ENCODE results near the gene COL26A1.

Gene COL26A1

GRCh38 chr7:101576998-101577397 is 214.3 kb downstream of the COL26A1 start:
- no peak for DNase-seq (ENCODE audit: low read depth)

GRCh38 chr7:101578552-101578951 is 215.9 kb downstream of the COL26A1 start:
- no peak for DNase-seq (ENCODE audit: low read depth)

DNA sequence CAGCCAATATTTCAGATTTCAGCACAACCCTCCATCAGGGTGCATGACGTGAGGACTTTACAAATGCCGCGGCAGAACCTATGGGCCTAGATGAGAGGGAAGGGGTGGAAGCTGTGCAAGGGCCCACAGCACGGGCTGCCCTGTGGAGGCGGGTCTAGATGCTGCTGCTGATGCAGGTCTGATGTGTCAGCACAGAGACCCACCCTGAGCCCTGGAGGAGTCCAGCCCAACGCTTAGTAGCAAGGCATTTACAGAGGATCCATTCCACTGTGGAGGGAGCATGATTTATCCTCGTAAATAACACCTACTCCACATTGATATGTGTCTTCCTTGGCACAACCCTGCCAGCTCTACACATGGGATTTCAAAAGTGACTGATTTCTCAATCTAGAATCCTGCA is 217.9 kb downstream of the COL26A1 start:
- no peak for DNase-seq (ENCODE audit: low read depth)

DNA sequence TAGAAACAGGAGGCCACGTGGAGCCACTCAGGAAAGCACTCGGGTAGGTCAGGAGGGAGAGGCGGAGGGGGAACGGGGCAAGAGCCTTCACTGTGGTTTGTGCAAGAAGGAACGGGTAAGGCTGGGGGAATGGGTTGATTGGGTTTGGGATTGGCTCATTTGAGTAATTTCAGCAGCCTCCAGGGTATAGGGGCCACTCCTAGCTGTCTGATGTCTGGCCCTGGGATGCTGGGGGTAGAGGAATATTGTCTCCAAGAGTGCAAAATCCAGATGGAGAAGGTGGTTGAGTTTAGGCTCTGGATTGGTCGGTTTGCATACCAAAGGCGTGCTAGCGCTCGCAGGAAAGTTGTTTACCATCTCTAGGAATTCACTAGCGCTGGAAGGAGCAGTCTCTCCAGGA is 219.2 kb downstream of the COL26A1 start:
- no peak for DNase-seq (ENCODE audit: low read depth)

DNA sequence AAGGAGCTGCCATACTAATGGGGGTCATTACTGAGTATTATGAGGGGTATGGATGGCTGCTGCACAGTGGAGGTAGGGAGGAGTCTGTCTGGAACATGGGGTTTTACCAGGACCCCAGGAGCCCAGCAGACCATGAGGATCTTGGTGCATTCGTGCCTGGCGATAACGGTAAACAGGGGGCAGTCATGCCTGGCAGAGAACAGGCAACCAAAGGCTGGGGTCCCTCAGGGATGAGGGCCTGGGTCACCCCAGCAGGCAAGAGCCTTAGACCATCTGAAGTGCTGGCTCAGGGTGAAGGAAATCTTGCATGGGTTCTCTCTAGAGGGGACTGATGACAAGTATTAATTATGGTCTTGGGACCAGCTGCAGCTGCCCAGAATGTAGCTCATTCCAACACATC is 220.3 kb downstream of the COL26A1 start:
- no peak for DNase-seq (ENCODE audit: low read depth)

DNA sequence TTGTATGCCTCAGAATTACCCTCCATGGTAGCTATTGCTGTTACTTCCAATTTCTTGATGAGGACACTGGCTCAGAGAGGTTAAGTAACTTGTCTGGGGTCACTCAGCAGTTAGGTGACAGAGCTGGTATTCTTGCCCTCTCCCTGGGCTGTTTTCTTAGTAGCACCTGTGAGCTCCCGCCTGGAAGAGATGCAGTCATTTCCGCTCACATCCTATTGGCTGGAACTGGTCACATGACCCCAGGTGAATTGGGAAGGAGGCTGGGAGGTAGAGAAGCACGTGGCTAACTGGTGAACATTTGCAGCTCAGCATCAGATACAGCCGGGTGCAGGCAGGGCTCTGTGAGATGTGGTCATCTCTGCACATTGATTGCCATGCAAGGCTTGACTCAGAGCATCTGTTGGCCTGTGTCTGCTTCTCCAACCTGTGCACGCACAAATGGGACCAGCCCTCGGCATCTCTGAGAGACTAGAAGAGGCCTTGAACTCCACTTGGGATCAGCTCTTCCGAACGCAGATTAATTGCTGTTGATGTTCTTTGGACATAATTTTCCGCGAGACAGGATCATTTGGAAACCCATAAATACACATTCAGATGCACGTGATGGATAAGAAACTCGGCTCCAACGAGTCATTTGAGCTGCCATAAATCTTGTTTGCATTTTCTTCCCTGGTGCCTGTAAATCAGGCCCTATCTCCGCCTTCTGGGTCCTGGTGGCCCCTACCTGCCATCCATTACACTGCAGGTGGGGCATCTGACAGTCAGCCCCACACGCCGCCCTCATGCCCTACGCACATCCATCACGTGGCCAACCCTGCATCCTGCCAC is 223.6 kb downstream of the COL26A1 start:
- no peak for DNase-seq (ENCODE audit: low read depth)

DNA sequence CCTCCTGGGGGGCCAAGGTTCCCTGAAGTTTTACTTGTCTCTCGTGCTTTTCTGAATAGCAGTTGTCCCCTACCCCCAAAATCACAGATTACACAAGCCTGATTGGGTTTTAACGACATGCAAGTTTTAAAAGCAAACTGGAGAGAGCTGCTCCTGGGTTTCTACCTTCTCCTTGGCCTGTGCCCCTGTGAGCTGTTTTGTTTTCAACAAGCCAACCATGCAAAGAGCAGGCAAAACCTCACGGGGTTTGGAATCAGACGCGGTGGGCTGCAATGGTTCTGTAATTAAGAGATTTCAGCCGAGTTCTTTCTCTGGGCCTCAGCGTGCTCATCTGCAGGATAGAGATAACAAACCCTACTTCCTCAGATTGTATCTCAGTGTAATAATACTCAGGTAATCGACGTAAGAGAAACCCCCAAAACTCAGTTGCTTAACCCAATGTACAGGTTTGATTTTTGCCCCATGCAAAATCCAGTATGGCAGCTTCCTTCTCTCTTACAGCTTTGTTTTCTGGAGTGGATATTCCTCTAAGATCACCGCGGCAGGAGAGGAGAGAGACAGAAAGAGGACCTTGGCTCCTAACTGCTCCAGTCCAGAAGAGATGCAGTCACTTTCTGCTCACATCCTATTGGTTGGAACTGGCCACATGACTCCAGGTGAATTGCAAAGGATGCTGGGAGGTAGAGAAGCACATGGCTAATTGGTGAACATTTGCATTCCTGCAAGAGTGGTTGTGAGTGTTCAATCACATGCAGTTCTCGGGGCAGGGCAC is 224.4 kb downstream of the COL26A1 start:
- DNase-seq (ENCODE audit: low read depth) = no peak

- no peak for DNase-seq (ENCODE audit: low read depth)
Observed at GRCh38 chr7:101588131-101588935, 225.7 kb downstream of the COL26A1 start.

DNA sequence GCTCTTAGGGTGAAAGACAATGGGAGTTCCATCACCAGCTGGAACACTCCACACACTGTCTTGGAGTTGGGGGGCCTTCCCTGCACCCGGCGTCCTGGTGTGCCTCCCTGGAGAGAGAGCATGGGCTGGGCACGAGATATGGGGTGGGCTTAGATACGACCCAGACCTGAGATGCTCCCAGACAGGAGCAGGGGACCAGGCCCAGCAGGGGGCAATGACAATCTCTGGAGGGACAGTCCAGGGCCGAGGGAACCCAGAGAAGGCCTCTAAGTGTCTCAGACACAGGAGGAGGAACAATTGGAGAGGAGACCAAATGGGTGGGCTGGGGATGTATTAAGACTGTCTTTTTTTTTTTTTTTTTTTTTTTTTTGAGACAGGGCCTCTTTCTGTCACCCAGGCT is 226.4 kb downstream of the COL26A1 start:
- DNase-seq (ENCODE audit: low read depth) = no peak

GRCh38 chr7:101589976-101590662 is 227.4 kb downstream of the COL26A1 start:
- no peak for DNase-seq (ENCODE audit: low read depth)

DNA sequence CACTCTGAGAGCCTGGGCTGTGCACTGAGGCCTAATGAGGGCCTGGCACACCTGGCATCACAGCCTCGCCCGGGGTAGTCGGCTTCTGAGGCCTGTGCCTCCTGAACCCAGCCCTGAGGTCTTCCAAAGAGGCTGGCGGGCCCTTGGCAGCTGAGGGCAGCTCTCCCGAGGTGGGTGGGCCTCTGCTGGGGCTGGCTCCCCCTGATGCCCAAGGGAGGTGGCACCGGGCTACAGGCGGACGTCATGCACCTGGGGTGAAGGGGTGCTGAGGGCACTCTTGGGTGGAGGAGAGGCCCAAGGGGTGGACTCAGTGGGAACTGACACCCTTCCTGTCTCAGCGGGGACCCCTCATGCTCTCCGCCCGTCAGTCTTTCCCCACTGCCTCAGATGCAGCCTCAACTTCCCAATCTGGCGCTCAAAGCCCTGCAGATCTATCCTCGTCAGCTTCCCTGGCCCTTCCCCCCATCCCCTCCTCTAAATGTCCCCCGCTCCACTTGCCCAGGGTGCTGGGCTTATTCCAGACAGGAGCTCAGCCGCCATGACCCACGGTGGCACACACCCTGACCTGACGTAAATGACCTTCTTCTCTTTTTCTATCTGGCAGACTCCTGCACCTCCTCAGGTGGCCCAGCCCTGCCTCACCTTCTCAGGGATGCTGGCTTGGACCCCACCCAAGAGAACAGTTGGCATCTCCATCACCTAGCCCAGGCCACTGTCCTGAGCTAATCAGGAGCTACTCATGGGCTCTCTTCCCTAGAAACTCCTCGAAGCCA is 228.2 kb downstream of the COL26A1 start:
- no peak for DNase-seq (ENCODE audit: low read depth)

DNA sequence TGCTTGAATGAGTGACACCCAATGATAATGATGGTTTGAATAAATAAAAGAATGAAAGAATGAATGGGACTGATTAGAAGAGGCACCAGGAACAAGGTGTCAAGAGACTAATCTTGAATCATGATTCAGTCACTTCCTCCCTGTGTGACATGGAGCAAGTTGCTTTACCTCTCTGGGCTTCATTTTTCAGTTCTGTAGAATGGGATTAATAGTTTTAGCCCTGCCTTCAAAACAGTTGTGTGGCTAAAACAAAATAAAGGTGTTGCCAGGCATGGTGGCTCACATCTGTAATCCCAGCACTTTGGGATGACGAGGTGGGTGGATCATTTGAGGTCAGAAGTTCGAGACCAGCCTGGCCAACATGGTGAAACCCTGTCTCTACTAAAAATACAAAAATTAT is 228.8 kb downstream of the COL26A1 start:
- no peak for DNase-seq (ENCODE audit: low read depth)

GRCh38 chr7:101593556-101593955 is 230.9 kb downstream of the COL26A1 start:
- no peak for DNase-seq (ENCODE audit: low read depth)

- DNase-seq (ENCODE audit: low read depth) = no peak
Observed at GRCh38 chr7:101594790-101595189, 232.1 kb downstream of the COL26A1 start.

GRCh38 chr7:101595246-101595645 is 232.6 kb downstream of the COL26A1 start:
- DNase-seq (ENCODE audit: low read depth) = no peak

GRCh38 chr7:101595766-101596537 is 233.3 kb downstream of the COL26A1 start:
- DNase-seq (ENCODE audit: low read depth) = no peak

DNA sequence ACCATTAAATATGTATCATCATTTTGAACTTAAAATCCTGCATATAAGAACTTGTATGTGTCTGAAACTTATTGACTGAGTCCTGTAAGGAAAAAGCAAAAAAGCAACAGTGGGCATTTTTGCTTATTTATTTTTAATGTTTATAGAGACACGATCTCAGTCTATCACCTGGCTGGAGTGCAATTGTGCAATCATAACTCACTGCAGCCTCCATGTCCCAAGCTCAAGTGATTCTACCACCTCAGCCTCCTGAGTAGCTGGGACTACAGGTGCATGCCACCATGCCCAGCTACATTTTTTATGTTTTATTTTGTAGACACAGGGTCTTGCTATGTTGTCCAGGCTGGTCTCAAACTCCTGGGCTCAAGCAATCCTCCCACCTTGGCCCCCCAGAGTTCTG is 234.2 kb downstream of the COL26A1 start:
- no peak for DNase-seq (ENCODE audit: low read depth)

DNA sequence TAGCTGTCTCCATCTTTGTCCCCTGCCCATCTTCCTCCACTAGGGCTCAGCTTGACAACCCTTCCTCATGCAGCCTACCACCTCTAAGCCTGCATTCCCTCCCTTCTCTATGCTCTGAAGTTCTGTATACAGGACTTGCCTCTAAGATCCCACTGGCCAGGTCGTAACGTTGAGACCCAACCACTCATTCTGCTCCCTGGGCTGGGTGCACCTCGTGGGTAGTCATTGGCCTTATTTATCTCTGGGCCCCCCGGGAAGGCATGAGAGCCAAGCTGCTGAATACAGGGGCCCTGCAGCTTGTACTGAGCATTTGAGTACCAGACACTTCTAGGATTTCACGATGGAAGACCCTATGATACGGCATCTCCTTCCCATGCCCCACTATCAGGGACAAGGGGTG is 235.3 kb downstream of the COL26A1 start:
- DNase-seq (ENCODE audit: low read depth) = no peak

GRCh38 chr7:101598422-101598985 is 235.8 kb downstream of the COL26A1 start:
- DNase-seq (ENCODE audit: low read depth) = no peak

All from HS-27A (cell line).